ENCODE data around the gene RNASEH2C.
A peak's percentile ranks its signal among the peaks of the same experiment; 100 is the strongest.

The RNASEH2C gene

DNA sequence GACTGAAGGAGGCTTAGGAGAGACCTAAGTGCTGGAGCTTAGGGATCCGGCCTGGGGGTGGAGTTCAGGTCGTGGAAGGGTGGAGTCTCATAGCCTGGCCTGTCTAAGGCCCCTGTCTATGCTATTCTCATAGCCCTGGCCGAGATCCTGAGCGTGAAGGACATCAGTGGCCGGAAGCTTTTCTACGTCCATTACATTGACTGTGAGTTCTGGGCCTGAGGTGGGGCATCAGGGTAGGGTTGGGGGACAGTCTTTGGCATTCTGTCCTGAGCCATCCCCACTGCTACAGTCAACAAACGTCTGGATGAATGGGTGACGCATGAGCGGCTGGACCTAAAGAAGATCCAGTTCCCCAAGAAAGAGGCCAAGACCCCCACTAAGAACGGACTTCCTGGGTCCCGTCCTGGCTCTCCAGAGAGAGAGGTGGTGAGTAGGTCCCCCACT, 7.9 kb downstream of the RNASEH2C start:
- Histone ChIP-seq H3K79me2 (ENCODE audit: low read length) (peaks cover 13% of the 10 kb centered on the region), H3K4me1 (ENCODE audit: low read length) (peaks cover 9% of the 10 kb centered on the region)

DNA sequence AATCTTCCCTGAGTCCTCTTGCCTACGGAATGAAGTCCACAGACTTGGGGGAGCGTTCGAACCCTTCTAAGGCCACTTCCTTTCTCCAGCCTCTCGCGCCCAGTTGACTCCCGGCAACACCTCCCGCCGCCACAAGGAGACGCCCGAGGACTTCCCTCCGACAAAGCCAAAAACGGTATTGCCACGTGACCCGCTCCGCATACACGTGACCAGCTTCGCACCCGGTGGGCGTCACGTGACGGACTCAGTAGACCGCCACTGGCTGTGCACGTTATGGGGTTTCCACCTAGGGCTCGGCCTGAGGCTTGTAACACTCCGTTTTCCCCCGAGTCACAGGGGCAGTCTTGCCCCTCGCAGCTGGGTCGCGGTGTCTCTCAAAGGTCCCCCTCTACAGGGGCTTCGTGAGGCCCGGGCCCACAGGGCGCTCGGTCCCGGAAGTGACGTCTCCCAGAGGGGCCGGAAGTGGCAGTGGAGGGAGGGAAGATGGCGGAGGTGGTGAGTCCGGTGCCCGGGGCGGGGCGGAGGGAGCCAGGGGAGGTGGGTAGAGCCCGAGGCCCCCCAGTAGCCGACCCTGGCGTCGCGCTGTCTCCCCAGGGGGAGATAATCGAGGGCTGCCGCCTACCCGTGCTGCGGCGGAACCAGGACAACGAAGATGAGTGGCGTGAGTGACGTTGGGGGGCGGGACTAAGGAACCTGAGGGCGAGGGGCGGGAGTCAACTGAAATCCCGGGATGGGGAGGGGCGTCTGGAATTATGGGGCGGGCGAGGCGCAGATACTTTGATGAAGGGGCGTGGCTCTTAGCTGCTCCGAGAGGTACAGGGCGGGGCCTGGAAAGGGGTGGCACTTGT, 8.6 kb downstream of the RNASEH2C start, which contains the start of gene KAT5:
TSS of gene KAT5 (plus strand) at position 468 of the 848 bp plus-strand sequence. CDS start at position 484, 16 bp downstream.
- Histone ChIP-seq H3K27me3 (ENCODE audit: low read depth, low read length) (no peaks in the 10 kb centered on the region), H3K79me2 (ENCODE audit: low read length) (peaks cover 13% of the 10 kb centered on the region), H3K4me1 (ENCODE audit: low read length) (peaks cover 9% of the 10 kb centered on the region), H3K9ac (ENCODE audit: low read length) (peak within 1 kb of the TSS; percentile 89), H3K9me3 (ENCODE audit: insufficient read depth, low read length) (no peaks in the 10 kb centered on the region), H3K4me2 (ENCODE audit: low read length) (peak within 1 kb of the TSS; percentile 90), H3K27ac (ENCODE audit: low read length) (peak within 1 kb of the TSS; percentile 83), H3K36me3 (replicated peaks; ENCODE audit: low read depth, low read length) (peaks cover 32% of the 10 kb centered on the region), H3K4me3 (ENCODE audit: low read length) (peak within 1 kb of the TSS; percentile 84), H4K20me1 (ENCODE audit: insufficient read depth, low read length) (no peaks in the 10 kb centered on the region), H2AFZ (ENCODE audit: low read depth, low read length) (peak within 1 kb of the TSS; percentile 99)
- TF ChIP-seq CTCF (IDR thresholded peaks at IDR 0.05; ENCODE audit: low read depth, low read length): peak; percentile 85
- no peak for TF ChIP-seq EZH2phosphoT487 (IDR thresholded peaks at IDR 0.05; ENCODE audit: low read depth)

More for the DNA sequence above, 7.9 kb downstream of the RNASEH2C start:
- Histone ChIP-seq H3K27me3 (ENCODE audit: low read depth, low read length) (no peaks in the 10 kb centered on the region), H3K36me3 (replicated peaks; ENCODE audit: low read depth, low read length) (peaks cover 39% of the 10 kb centered on the region), H4K20me1 (ENCODE audit: insufficient read depth, low read length) (no peaks in the 10 kb centered on the region), H3K4me3 (ENCODE audit: low read length) (peak overlapping the region; percentile 84), H2AFZ (ENCODE audit: low read depth, low read length) (no peak overlapping the region), H3K9me3 (ENCODE audit: insufficient read depth, low read length) (no peaks in the 10 kb centered on the region), H3K4me2 (ENCODE audit: low read length) (peak overlapping the region; percentile 90), H3K27ac (ENCODE audit: low read length) (peak overlapping the region; percentile 83), H3K9ac (ENCODE audit: low read length) (peak overlapping the region; percentile 89)
- no peak for TF ChIP-seq CTCF (IDR thresholded peaks at IDR 0.05; ENCODE audit: low read depth, low read length)
- no peak for TF ChIP-seq EZH2phosphoT487 (IDR thresholded peaks at IDR 0.05; ENCODE audit: low read depth)

- no peak overlapping the region for H3K27ac ChIP-seq (ENCODE audit: low read length)
- no peaks in the 10 kb centered on the region for H3K9me3 ChIP-seq (ENCODE audit: insufficient read depth, low read length)
- TF ChIP-seq CTCF (IDR thresholded peaks at IDR 0.05; ENCODE audit: low read depth, low read length) (no peak), EZH2phosphoT487 (IDR thresholded peaks at IDR 0.05; ENCODE audit: low read depth) (no peak)
- no peaks in the 10 kb centered on the region for H4K20me1 ChIP-seq (ENCODE audit: insufficient read depth, low read length)
- H3K4me3 ChIP-seq (ENCODE audit: low read length): no peak overlapping the region
- peaks cover 17% of the 10 kb centered on the region for H3K4me1 ChIP-seq (ENCODE audit: low read length)
- H3K4me2 ChIP-seq (ENCODE audit: low read length): no peak overlapping the region
- H3K36me3 ChIP-seq (replicated peaks; ENCODE audit: low read depth, low read length): peaks cover 20% of the 10 kb centered on the region
- H3K9ac ChIP-seq (ENCODE audit: low read length): no peak overlapping the region
- no peak overlapping the region for H2AFZ ChIP-seq (ENCODE audit: low read depth, low read length)
- H3K79me2 ChIP-seq (ENCODE audit: low read length): peaks cover 13% of the 10 kb centered on the region
- H3K27me3 ChIP-seq (ENCODE audit: low read depth, low read length): peaks cover 4% of the 10 kb centered on the region; the same call in 1 of the 2 replicates
These were observed 10.2 kb downstream of the RNASEH2C start for GRCh38 chr11:65710421-65710820.

DNA sequence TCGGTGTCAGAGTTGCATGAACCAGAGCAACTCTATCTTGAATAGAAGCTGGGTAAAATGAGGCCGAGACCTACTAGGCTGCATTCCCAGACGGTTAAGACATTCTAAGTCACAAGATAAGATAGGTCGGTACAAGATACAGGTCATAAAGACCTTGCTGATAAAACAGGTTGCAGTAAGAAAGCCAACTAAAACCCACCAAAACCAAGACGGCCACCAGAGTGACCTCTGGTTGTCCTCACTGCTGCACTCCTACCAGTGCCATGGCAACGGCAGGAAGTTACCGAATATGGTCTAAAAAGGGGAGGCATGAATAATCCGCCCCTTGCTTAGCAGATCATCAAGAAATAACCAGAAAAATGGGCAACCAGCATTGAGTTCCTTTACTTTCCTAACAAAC, 10.9 kb downstream of the RNASEH2C start:
- Histone ChIP-seq H3K36me3 (replicated peaks; ENCODE audit: low read depth, low read length) (peaks cover 15% of the 10 kb centered on the region), H3K4me2 (ENCODE audit: low read length) (no peak overlapping the region), H2AFZ (ENCODE audit: low read depth, low read length) (no peak overlapping the region), H3K9me3 (ENCODE audit: insufficient read depth, low read length) (no peaks in the 10 kb centered on the region), H3K79me2 (ENCODE audit: low read length) (peaks cover 13% of the 10 kb centered on the region), H3K4me3 (ENCODE audit: low read length) (no peak overlapping the region), H3K27ac (ENCODE audit: low read length) (no peak overlapping the region), H4K20me1 (ENCODE audit: insufficient read depth, low read length) (no peaks in the 10 kb centered on the region), H3K27me3 (ENCODE audit: low read depth, low read length) (peaks cover 4% of the 10 kb centered on the region; the same call in 1 of the 2 replicates), H3K9ac (ENCODE audit: low read length) (no peak overlapping the region), H3K4me1 (ENCODE audit: low read length) (peaks cover 17% of the 10 kb centered on the region)
- no peak for TF ChIP-seq CTCF (IDR thresholded peaks at IDR 0.05; ENCODE audit: low read depth, low read length)
- no peak for TF ChIP-seq EZH2phosphoT487 (IDR thresholded peaks at IDR 0.05; ENCODE audit: low read depth)
